K562 (cell line): ENCODE results near the gene ZSWIM8. TPM values are rescaled to one million over a fixed set of nuclear protein-coding genes. Genes with fewer than 3 reads are reported as not detected.
A peak's percentile ranks its signal among the peaks of the same experiment; 100 is the strongest.

Experiments used
- DDX20 ChIP-seq: fragments of 450-650 bp; IDR thresholded peaks from 2 replicates; pipeline ENCODE4 v1.6.1; 2016; ENCODE audit warnings: missing genetic modification characterization, low read depth, mild to moderate bottlenecking, missing compliant biosample characterization, moderate library complexity
- GTF2A2 ChIP-seq: IDR thresholded peaks from 2 replicates; pipeline ENCODE4 v1.6.1; 2016; ENCODE audit warnings: mild to moderate bottlenecking, missing genetic modification characterization, missing compliant biosample characterization
- LEF1 ChIP-seq: fragments of 450-650 bp; IDR thresholded peaks from 2 replicates; pipeline ENCODE4 v1.6.1; 2016; ENCODE audit warnings: mild to moderate bottlenecking
- MCM3 ChIP-seq: fragments of 450-650 bp; IDR thresholded peaks from 2 replicates; pipeline ENCODE4 v1.6.1; 2016
- PYGO2 ChIP-seq: fragments of 450-650 bp; IDR thresholded peaks from 2 replicates; pipeline ENCODE4 v1.6.1; 2016; ENCODE audit warnings: mild to moderate bottlenecking, missing genetic modification characterization, moderate library complexity, missing compliant biosample characterization
- TARDBP ChIP-seq: fragments of 450-650 bp; IDR thresholded peaks from 2 replicates; pipeline ENCODE4 v1.6.1; 2016
- XRCC3 ChIP-seq: fragments of 450-650 bp; IDR thresholded peaks from 2 replicates; pipeline ENCODE4 v1.6.1; 2017; ENCODE audit warnings: mild to moderate bottlenecking, moderate library complexity
- polyA plus RNA-seq, 8 experiments: library from polyadenylated mRNA; depleted of rRNA in 4 of 8; stranded (reverse) in 5 of 8; unstranded in 3 of 8; fragments of >200 nt; fragmentation: Nextera tagmentation in 2 of 8; fragmentation: Illumina TruSeq in 1 of 8; extraction: Ambion mirVana in 2 of 8; extraction: Trizol in 1 of 8; gene quantifications; 2 replicates each; pipeline versions ENCODE4 v1.2.1 to v1.2.3, GENCODE V29; 2011 to 2014; ENCODE audit warnings: inconsistent platforms in 1 of 8, missing spikeins in 1 of 8
- total RNA-seq, 7 experiments: library from RNA; depleted of rRNA in 6 of 7; stranded (reverse); fragments of >200 nt in 6 of 7; fragmentation: Illumina TruSeq in 2 of 7; extraction: Trizol in 2 of 7; gene quantifications; 2 replicates each; pipeline versions ENCODE4 v1.2.1 to v1.2.3, GENCODE V29; 2011 to 2021; ENCODE audit warnings: low replicate concordance in 1 of 7
- TF ChIP-seq, protein P1 (sequence below): fragments of 450-650 bp; IDR thresholded peaks from 2 replicates; pipeline ENCODE4 v1.7.1; 2018; ENCODE audit warnings: mild to moderate bottlenecking, low read depth; ENCODE audit not compliant: partially characterized antibody
- TF ChIP-seq, protein P2 (sequence below): sonication (generic); formaldehyde crosslinking; IDR thresholded peaks from 2 replicates; pipeline ENCODE4 v1.8.1; 2023; ENCODE audit warnings: mild to moderate bottlenecking, missing genetic modification reagents
- TF ChIP-seq, protein P3 (sequence below), 2 experiments: fragments of 450-650 bp in 1 of 2; sonication (generic) in 1 of 2; formaldehyde crosslinking in 1 of 2; IDR thresholded peaks; 2 replicates each; pipeline versions ENCODE4 v1.7.1 to v1.9.0; 2016 to 2022; ENCODE audit warnings: inconsistent platforms in 1 of 2, mild to moderate bottlenecking in 1 of 2, missing genetic modification reagents in 1 of 2
- TF ChIP-seq, protein P4 (sequence below): fragments of 250-450 bp; sonication (Bioruptor Pico); IDR thresholded peaks from 2 replicates; pipeline ENCODE4 v1.8.0; 2022; ENCODE audit warnings: inconsistent platforms, mild to moderate bottlenecking, moderate library complexity, borderline replicate concordance
- TF ChIP-seq, protein P5 (sequence below): fragments of 250-450 bp; sonication (Bioruptor Pico); IDR thresholded peaks from 2 replicates; pipeline ENCODE4 v1.9.0; 2021; ENCODE audit warnings: mild to moderate bottlenecking

ZSWIM8 gene
- total and polyA plus RNA-seq, 9 of the 15 experiments (the other 6 are each of a cell fraction or from before 2014, with no cell fraction given) = 5.6 to 47.8 (median 26.7) TPM

DNA sequence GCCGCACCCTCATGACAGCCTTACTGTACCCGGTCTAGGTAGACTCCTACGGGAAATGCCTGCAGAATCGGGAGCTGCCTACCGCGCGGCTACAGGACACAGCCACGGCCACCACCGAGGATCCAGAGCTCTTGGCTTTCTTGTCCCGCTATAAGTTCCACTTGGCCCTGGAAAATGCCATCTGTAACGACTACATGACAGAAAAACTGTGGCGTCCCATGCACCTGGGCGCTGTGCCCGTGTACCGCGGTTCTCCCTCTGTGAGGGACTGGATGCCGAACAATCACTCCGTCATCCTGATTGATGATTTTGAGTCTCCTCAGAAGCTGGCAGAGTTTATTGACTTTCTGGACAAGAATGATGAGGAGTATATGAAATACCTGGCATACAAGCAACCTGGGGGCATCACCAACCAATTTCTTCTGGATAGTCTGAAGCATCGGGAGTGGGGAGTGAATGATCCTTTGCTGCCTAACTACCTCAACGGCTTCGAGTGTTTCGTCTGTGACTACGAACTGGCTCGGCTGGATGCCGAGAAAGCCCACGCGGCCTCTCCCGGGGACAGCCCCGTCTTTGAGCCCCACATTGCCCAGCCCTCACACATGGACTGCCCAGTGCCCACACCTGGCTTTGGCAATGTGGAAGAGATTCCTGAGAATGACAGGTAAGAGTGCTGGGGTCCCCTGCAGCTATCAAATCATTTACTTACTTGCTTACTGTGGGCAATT lies 12.1 kb upstream of the ZSWIM8 start (continued):
- TF ChIP-seq, protein P1, sequence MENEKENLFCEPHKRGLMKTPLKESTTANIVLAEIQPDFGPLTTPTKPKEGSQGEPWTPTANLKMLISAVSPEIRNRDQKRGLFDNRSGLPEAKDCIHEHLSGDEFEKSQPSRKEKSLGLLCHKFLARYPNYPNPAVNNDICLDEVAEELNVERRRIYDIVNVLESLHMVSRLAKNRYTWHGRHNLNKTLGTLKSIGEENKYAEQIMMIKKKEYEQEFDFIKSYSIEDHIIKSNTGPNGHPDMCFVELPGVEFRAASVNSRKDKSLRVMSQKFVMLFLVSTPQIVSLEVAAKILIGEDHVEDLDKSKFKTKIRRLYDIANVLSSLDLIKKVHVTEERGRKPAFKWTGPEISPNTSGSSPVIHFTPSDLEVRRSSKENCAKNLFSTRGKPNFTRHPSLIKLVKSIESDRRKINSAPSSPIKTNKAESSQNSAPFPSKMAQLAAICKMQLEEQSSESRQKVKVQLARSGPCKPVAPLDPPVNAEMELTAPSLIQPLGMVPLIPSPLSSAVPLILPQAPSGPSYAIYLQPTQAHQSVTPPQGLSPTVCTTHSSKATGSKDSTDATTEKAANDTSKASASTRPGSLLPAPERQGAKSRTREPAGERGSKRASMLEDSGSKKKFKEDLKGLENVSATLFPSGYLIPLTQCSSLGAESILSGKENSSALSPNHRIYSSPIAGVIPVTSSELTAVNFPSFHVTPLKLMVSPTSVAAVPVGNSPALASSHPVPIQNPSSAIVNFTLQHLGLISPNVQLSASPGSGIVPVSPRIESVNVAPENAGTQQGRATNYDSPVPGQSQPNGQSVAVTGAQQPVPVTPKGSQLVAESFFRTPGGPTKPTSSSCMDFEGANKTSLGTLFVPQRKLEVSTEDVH = no peak
- TF ChIP-seq TARDBP (no peak), GTF2A2 (tag) (no peak), PYGO2 (tag) (no peak), XRCC3 (no peak), LEF1 (no peak), MCM3 (no peak), DDX20 (tag) (no peak)
- TF ChIP-seq, protein P2, sequence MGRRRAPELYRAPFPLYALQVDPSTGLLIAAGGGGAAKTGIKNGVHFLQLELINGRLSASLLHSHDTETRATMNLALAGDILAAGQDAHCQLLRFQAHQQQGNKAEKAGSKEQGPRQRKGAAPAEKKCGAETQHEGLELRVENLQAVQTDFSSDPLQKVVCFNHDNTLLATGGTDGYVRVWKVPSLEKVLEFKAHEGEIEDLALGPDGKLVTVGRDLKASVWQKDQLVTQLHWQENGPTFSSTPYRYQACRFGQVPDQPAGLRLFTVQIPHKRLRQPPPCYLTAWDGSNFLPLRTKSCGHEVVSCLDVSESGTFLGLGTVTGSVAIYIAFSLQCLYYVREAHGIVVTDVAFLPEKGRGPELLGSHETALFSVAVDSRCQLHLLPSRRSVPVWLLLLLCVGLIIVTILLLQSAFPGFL (CRISPR knock-in tag) = peak; percentile 64; the same call in 1 of the 2 replicates
- TF ChIP-seq, protein P3, sequence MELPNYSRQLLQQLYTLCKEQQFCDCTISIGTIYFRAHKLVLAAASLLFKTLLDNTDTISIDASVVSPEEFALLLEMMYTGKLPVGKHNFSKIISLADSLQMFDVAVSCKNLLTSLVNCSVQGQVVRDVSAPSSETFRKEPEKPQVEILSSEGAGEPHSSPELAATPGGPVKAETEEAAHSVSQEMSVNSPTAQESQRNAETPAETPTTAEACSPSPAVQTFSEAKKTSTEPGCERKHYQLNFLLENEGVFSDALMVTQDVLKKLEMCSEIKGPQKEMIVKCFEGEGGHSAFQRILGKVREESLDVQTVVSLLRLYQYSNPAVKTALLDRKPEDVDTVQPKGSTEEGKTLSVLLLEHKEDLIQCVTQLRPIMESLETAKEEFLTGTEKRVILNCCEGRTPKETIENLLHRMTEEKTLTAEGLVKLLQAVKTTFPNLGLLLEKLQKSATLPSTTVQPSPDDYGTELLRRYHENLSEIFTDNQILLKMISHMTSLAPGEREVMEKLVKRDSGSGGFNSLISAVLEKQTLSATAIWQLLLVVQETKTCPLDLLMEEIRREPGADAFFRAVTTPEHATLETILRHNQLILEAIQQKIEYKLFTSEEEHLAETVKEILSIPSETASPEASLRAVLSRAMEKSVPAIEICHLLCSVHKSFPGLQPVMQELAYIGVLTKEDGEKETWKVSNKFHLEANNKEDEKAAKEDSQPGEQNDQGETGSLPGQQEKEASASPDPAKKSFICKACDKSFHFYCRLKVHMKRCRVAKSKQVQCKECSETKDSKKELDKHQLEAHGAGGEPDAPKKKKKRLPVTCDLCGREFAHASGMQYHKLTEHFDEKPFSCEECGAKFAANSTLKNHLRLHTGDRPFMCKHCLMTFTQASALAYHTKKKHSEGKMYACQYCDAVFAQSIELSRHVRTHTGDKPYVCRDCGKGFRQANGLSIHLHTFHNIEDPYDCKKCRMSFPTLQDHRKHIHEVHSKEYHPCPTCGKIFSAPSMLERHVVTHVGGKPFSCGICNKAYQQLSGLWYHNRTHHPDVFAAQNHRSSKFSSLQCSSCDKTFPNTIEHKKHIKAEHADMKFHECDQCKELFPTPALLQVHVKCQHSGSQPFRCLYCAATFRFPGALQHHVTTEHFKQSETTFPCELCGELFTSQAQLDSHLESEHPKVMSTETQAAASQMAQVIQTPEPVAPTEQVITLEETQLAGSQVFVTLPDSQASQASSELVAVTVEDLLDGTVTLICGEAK (IDR thresholded peaks at IDR 0.05) = no peak
- TF ChIP-seq, protein P3 (CRISPR knock-in tag; IDR thresholded peaks at IDR 0.05) = no peak
- TF ChIP-seq, protein P4, sequence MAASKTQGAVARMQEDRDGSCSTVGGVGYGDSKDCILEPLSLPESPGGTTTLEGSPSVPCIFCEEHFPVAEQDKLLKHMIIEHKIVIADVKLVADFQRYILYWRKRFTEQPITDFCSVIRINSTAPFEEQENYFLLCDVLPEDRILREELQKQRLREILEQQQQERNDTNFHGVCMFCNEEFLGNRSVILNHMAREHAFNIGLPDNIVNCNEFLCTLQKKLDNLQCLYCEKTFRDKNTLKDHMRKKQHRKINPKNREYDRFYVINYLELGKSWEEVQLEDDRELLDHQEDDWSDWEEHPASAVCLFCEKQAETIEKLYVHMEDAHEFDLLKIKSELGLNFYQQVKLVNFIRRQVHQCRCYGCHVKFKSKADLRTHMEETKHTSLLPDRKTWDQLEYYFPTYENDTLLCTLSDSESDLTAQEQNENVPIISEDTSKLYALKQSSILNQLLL = no peak
- TF ChIP-seq, protein P5, sequence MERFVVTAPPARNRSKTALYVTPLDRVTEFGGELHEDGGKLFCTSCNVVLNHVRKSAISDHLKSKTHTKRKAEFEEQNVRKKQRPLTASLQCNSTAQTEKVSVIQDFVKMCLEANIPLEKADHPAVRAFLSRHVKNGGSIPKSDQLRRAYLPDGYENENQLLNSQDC = no peak
